Measurements from ENCODE around the gene TSPAN31.

TSPAN31 gene

DNA sequence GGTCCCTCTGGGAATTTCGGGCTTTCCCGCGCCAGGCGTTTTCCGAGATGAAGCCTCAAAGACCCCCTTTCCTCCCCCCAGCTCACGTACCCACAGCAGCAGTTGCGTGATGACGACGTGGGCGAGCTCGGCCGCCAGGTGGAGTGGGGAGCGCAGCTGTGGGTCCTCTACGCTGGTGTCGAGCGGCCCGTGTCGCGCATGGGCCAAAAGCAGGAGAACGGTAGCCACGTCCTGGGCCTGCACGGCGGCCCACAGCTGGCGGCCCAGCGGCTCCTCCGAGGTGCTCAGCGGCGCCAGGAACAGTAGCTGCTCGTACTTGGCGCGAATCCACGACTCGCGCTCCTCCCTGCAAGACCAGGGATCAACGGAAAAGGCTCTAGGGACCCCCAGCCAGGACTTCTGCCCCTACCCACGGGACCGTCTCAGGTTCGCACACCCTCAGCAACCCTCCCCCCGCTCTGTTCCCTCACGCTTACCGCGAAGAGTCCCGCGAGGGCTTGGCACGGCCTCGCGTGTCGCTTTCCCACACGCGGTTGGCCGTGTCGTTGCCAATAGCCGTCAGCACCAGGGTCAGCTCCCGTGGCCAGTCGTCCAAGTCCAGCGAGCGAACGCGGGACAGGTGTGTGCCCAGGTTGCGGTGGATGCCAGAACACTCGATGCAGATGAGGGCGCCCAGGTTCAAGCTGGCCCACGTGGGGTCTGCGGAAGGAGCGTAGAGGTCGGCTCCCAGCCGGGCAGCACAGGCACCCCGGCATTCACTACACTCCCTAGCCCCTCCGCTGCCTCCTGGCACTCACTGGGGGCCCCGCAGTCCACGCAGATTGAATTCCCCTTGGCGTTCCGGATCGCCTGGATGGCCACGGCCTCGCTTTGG, 17.7 kb upstream of the TSPAN31 start:
- peak overlapping the region; percentile 99 for H3K4me2 ChIP-seq (ENCODE audit: insufficient read depth, low read length, poor library complexity, severe bottlenecking)
- no peak overlapping the region for H4K91ac ChIP-seq (ENCODE audit: low read depth, low read length, poor library complexity)
- H3K9ac ChIP-seq (ENCODE audit: low read depth, low read length, poor library complexity), result peak overlapping the region; percentile 54
- no peaks in the 10 kb centered on the region for H3K79me1 ChIP-seq (ENCODE audit: low read depth, low read length)
- H3K23ac ChIP-seq (ENCODE audit: low read depth, low read length, poor library complexity), result peak overlapping the region; percentile 97
- no peak overlapping the region for H3K4ac ChIP-seq (ENCODE audit: low read length)
- H3K27ac ChIP-seq (replicated peaks; ENCODE audit: low read length), result no peak overlapping the region
- H4K8ac ChIP-seq (ENCODE audit: low read depth, low read length), result peak overlapping the region; percentile 49
- WGBS, 2 donors (ENCODE audit: extremely low coverage in 2 of 2, insufficient read length in 2 of 2, insufficient replicate concordance in 1 of 2), result no CpG with 5 or more reads among the region's 76 CpGs
- peak overlapping the region; percentile 83 for H3K18ac ChIP-seq (ENCODE audit: low read length)
- peaks cover 0 to 75% (median 18%) of the 10 kb centered on the region in 3 experiments for H3K27me3 ChIP-seq (ENCODE audit: control insufficient read depth in 3 of 3, insufficient read depth in 3 of 3, low read depth in 1 of 3, low read length in 3 of 3)
- peak overlapping the region; percentile 30 for H2BK15ac ChIP-seq (ENCODE audit: low read length)
- peak overlapping the region in 1 of 2 donors; percentile 79 for H3K4me3 ChIP-seq (ENCODE audit: low read length in 2 of 2)
- H2AK5ac ChIP-seq (ENCODE audit: low read depth, low read length), result peak overlapping the region; percentile 53
- peak overlapping the region; percentile 42 for H2BK12ac ChIP-seq (ENCODE audit: low read length)
- H3K14ac ChIP-seq (ENCODE audit: low read length), result no peak overlapping the region
- peaks cover 0 to 50% of the 10 kb centered on the region in 2 donors for H3K36me3 ChIP-seq (replicated peaks in 1 of 2; ENCODE audit: control insufficient read depth in 2 of 2, insufficient read depth in 2 of 2, low read length in 2 of 2)
- no peak for DNase-seq (ENCODE audit: low spot score)
- H2AFZ ChIP-seq (ENCODE audit: low read length), result no peak overlapping the region
- peaks cover 0 to 3% of the 10 kb centered on the region in 2 donors for H3K9me3 ChIP-seq (replicated peaks in 1 of 2; ENCODE audit: control insufficient read depth in 2 of 2, insufficient read depth in 1 of 2, low read depth in 1 of 2, low read length in 2 of 2)
- H2BK120ac ChIP-seq (ENCODE audit: low read depth, low read length), result no peak overlapping the region
- peaks cover 0 to 7% of the 10 kb centered on the region in 2 donors for H3K4me1 ChIP-seq (ENCODE audit: control insufficient read depth in 2 of 2, insufficient read depth in 1 of 2, low read depth in 1 of 2, low read length in 2 of 2)
- H2BK5ac ChIP-seq (ENCODE audit: low read length), result peak overlapping the region; percentile 45

DNA sequence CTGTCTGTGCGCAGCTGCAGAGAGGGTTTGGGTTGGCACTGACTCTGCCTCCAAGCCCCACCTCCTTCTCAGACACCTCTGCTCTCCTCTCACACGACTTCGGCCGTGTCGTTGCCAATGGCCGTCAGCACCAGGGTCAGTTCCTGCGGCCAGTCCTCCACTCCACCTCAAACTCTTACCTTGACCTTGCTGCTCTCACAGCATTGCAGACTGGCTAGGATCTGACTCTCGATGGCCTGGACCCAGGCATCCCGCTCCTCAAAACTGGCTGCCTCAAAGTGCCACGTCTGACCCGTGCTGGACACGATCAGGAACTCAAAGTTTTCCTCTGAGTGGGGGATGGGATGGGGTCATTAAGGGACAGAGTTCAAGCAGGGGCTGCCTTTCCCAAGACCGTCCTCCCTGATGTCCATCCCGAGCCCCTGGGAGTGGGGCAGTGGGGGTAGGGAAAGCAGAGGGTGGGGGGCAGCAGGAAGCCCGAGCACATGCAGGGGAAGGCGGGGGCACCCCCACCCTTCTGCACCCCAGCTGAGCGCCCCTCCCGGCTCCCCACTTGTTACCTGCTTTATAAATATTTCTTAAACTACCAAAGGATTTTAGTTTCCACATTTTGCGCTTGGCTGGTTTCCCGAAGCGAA, 17.0 kb upstream of the TSPAN31 start:
- no peak overlapping the region for H3K18ac ChIP-seq (ENCODE audit: low read length)
- peaks cover 0 to 56% of the 10 kb centered on the region in 2 donors for H3K36me3 ChIP-seq (replicated peaks in 1 of 2; ENCODE audit: control insufficient read depth in 2 of 2, insufficient read depth in 2 of 2, low read length in 2 of 2)
- no peak overlapping the region for H2BK15ac ChIP-seq (ENCODE audit: low read length)
- peak overlapping the region; percentile 97 for H3K23ac ChIP-seq (ENCODE audit: low read depth, low read length, poor library complexity)
- H3K4me3 ChIP-seq (ENCODE audit: low read length in 2 of 2), result no peak overlapping the region
- peaks cover 0 to 3% of the 10 kb centered on the region in 2 donors for H3K9me3 ChIP-seq (replicated peaks in 1 of 2; ENCODE audit: control insufficient read depth in 2 of 2, insufficient read depth in 1 of 2, low read depth in 1 of 2, low read length in 2 of 2)
- no peak overlapping the region for H2AFZ ChIP-seq (ENCODE audit: low read length)
- peaks cover 0 to 83% (median 18%) of the 10 kb centered on the region in 3 experiments for H3K27me3 ChIP-seq (ENCODE audit: control insufficient read depth in 3 of 3, insufficient read depth in 3 of 3, low read depth in 1 of 3, low read length in 3 of 3)
- no peak overlapping the region for H3K9ac ChIP-seq (ENCODE audit: low read depth, low read length, poor library complexity)
- peaks cover 0 to 7% of the 10 kb centered on the region in 2 donors for H3K4me1 ChIP-seq (ENCODE audit: control insufficient read depth in 2 of 2, insufficient read depth in 1 of 2, low read depth in 1 of 2, low read length in 2 of 2)
- no peak overlapping the region for H3K4me2 ChIP-seq (ENCODE audit: insufficient read depth, low read length, poor library complexity, severe bottlenecking)
- no peak for DNase-seq (ENCODE audit: low spot score)
- H2BK5ac ChIP-seq (ENCODE audit: low read length), result no peak overlapping the region
- no CpG with 5 or more reads among the region's 21 CpGs for WGBS, 2 donors (ENCODE audit: extremely low coverage in 2 of 2, insufficient read length in 2 of 2, insufficient replicate concordance in 1 of 2)
- H2AK5ac ChIP-seq (ENCODE audit: low read depth, low read length), result no peak overlapping the region
- no peak overlapping the region for H4K8ac ChIP-seq (ENCODE audit: low read depth, low read length)
- no peak overlapping the region for H4K91ac ChIP-seq (ENCODE audit: low read depth, low read length, poor library complexity)
- H3K27ac ChIP-seq (replicated peaks; ENCODE audit: low read length), result no peak overlapping the region
- no peak overlapping the region for H3K4ac ChIP-seq (ENCODE audit: low read length)
- H3K14ac ChIP-seq (ENCODE audit: low read length), result no peak overlapping the region
- H2BK120ac ChIP-seq (ENCODE audit: low read depth, low read length), result no peak overlapping the region
- no peak overlapping the region for H2BK12ac ChIP-seq (ENCODE audit: low read length)
- no peaks in the 10 kb centered on the region for H3K79me1 ChIP-seq (ENCODE audit: low read depth, low read length)

DNA sequence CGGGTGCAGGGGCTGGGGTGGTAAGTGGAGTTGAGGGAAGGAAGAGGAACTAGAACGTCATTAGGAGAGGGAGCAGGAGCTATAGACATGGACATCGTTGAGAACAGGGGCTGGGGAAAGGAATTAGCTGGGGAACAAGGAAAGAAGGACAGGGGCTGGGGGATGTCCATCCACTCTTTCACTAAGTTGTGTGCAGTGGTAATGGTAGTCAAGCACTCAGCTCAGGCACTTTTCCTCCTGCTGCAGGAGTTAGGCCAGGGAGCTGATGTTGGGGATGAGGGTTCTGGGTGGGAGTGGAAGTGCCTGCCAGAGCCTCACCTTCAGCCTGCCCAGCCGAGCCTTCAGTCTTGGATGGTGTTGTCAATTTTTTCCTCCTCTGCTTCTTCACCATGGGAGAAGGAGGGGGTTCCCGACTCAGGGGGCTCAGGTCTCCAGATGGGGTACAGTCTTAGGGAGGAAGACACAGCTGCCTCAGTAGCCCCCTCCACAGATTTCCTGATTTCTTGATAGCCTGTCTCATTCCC, 15.5 kb upstream of the TSPAN31 start:
- Histone ChIP-seq H3K27ac (replicated peaks; ENCODE audit: low read length) (no peak overlapping the region), H3K18ac (ENCODE audit: low read length) (no peak overlapping the region), H2BK120ac (ENCODE audit: low read depth, low read length) (no peak overlapping the region), H2BK5ac (ENCODE audit: low read length) (no peak overlapping the region), H3K23ac (ENCODE audit: low read depth, low read length, poor library complexity) (no peak overlapping the region), H2AFZ (ENCODE audit: low read length) (no peak overlapping the region), H3K27me3 (ENCODE audit: control insufficient read depth in 3 of 3, insufficient read depth in 3 of 3, low read depth in 1 of 3, low read length in 3 of 3) (peaks cover 0 to 91% (median 18%) of the 10 kb centered on the region in 3 experiments), H3K9ac (ENCODE audit: low read depth, low read length, poor library complexity) (no peak overlapping the region), H3K4me1 (ENCODE audit: control insufficient read depth in 2 of 2, insufficient read depth in 1 of 2, low read depth in 1 of 2, low read length in 2 of 2) (peaks cover 0 to 7% of the 10 kb centered on the region in 2 donors), H3K4me2 (ENCODE audit: insufficient read depth, low read length, poor library complexity, severe bottlenecking) (no peak overlapping the region), H2BK12ac (ENCODE audit: low read length) (no peak overlapping the region), H3K4ac (ENCODE audit: low read length) (no peak overlapping the region), H2AK5ac (ENCODE audit: low read depth, low read length) (no peak overlapping the region), H2BK15ac (ENCODE audit: low read length) (no peak overlapping the region), H4K91ac (ENCODE audit: low read depth, low read length, poor library complexity) (no peak overlapping the region), H3K14ac (ENCODE audit: low read length) (no peak overlapping the region), H4K8ac (ENCODE audit: low read depth, low read length) (no peak overlapping the region), H3K79me1 (ENCODE audit: low read depth, low read length) (no peaks in the 10 kb centered on the region), H3K4me3 (ENCODE audit: low read length in 2 of 2) (no peak overlapping the region), H3K9me3 (replicated peaks in 1 of 2; ENCODE audit: control insufficient read depth in 2 of 2, insufficient read depth in 1 of 2, low read depth in 1 of 2, low read length in 2 of 2) (peaks cover 0 to 3% of the 10 kb centered on the region in 2 donors), H3K36me3 (replicated peaks in 1 of 2; ENCODE audit: control insufficient read depth in 2 of 2, insufficient read depth in 2 of 2, low read length in 2 of 2) (peaks cover 0 to 67% of the 10 kb centered on the region in 2 donors)
- no CpG with 5 or more reads among the region's 5 CpGs for WGBS, 2 donors (ENCODE audit: extremely low coverage in 2 of 2, insufficient read length in 2 of 2, insufficient replicate concordance in 1 of 2)
- DNase-seq (ENCODE audit: low spot score), result no peak

Data from neuronal stem cell (in vitro differentiated cells).